Measurements from ENCODE around the gene CLCA2. TPM values are rescaled to one million over a fixed set of nuclear protein-coding genes. Genes with fewer than 3 reads are reported as not detected.

CLCA2 gene
- total RNA-seq, 3 donors from 2014 or later = not detected

GRCh38 chr1:86448670-86449069 lies 24.7 kb downstream of the CLCA2 start:
- no peaks in the 10 kb centered on the region for H3K36me3 Mint-ChIP-seq (ENCODE audit: insufficient read depth)
- no peaks in the 10 kb centered on the region for H3K4me1 Mint-ChIP-seq (ENCODE audit: low read depth)
- no peak overlapping the region for H3K4me3 Mint-ChIP-seq
- no peak for ATAC-seq
- H3K27me3 Mint-ChIP-seq (ENCODE audit: low read depth) = no peaks in the 10 kb centered on the region
- no peak for DNase-seq
- H3K9me3 Mint-ChIP-seq = no peaks in the 10 kb centered on the region

- H3K9me3 Mint-ChIP-seq = no peaks in the 10 kb centered on the region
Measured at GRCh38 chr1:86449103-86449502, 25.1 kb downstream of the CLCA2 start.

GRCh38 chr1:86450847-86451246 lies 26.9 kb downstream of the CLCA2 start:
- H3K27me3 Mint-ChIP-seq (ENCODE audit: low read depth) = no peaks in the 10 kb centered on the region

More at GRCh38 chr1:86449103-86449502, 25.1 kb downstream of the CLCA2 start:
- no peak overlapping the region for H3K4me3 Mint-ChIP-seq
- H3K27me3 Mint-ChIP-seq (ENCODE audit: low read depth) = no peaks in the 10 kb centered on the region
- ATAC-seq (no peak), DNase-seq (no peak)
- no peaks in the 10 kb centered on the region for H3K36me3 Mint-ChIP-seq (ENCODE audit: insufficient read depth)
- H3K4me1 Mint-ChIP-seq (ENCODE audit: low read depth) = no peaks in the 10 kb centered on the region

GRCh38 chr1:86453664-86454063 lies 29.7 kb downstream of the CLCA2 start:
- no peaks in the 10 kb centered on the region for H3K4me1 Mint-ChIP-seq (ENCODE audit: low read depth)
- H3K4me3 Mint-ChIP-seq = no peak overlapping the region
- ATAC-seq (no peak), DNase-seq (no peak)
- H3K36me3 Mint-ChIP-seq (ENCODE audit: insufficient read depth) = no peaks in the 10 kb centered on the region
- H3K9me3 Mint-ChIP-seq = no peaks in the 10 kb centered on the region
- peaks cover 5% of the 10 kb centered on the region for H3K27me3 Mint-ChIP-seq (ENCODE audit: low read depth)

More at GRCh38 chr1:86450847-86451246, 26.9 kb downstream of the CLCA2 start:
- Mint-ChIP-seq H3K9me3 (no peaks in the 10 kb centered on the region), H3K4me1 (ENCODE audit: low read depth) (no peaks in the 10 kb centered on the region), H3K36me3 (ENCODE audit: insufficient read depth) (no peaks in the 10 kb centered on the region), H3K4me3 (no peak overlapping the region)
- DNase-seq (no peak), ATAC-seq (no peak)

GRCh38 chr1:86455073-86455472 lies 31.1 kb downstream of the CLCA2 start:
- peaks cover 5% of the 10 kb centered on the region for H3K27me3 Mint-ChIP-seq (ENCODE audit: low read depth)
- no peaks in the 10 kb centered on the region for H3K4me1 Mint-ChIP-seq (ENCODE audit: low read depth)
- no peak for ATAC-seq
- no peaks in the 10 kb centered on the region for H3K36me3 Mint-ChIP-seq (ENCODE audit: insufficient read depth)
- DNase-seq = no peak
- H3K4me3 Mint-ChIP-seq = no peak overlapping the region
- H3K9me3 Mint-ChIP-seq = no peaks in the 10 kb centered on the region

GRCh38 chr1:86460998-86461397 lies 37.0 kb downstream of the CLCA2 start:
- no peaks in the 10 kb centered on the region for H3K36me3 Mint-ChIP-seq (ENCODE audit: insufficient read depth)
- H3K4me1 Mint-ChIP-seq (ENCODE audit: low read depth) = no peaks in the 10 kb centered on the region
- H3K4me3 Mint-ChIP-seq = no peak overlapping the region
- no peak for DNase-seq
- H3K9me3 Mint-ChIP-seq = no peaks in the 10 kb centered on the region
- H3K27me3 Mint-ChIP-seq (ENCODE audit: low read depth) = peaks cover 5% of the 10 kb centered on the region
- no peak for ATAC-seq

GRCh38 chr1:86461482-86461881 lies 37.5 kb downstream of the CLCA2 start:
- no peaks in the 10 kb centered on the region for H3K4me1 Mint-ChIP-seq (ENCODE audit: low read depth)
- no peaks in the 10 kb centered on the region for H3K9me3 Mint-ChIP-seq
- ATAC-seq (no peak), DNase-seq (no peak)
- no peaks in the 10 kb centered on the region for H3K36me3 Mint-ChIP-seq (ENCODE audit: insufficient read depth)
- peaks cover 8% of the 10 kb centered on the region for H3K27me3 Mint-ChIP-seq (ENCODE audit: low read depth)
- no peak overlapping the region for H3K4me3 Mint-ChIP-seq

GRCh38 chr1:86464819-86465218 lies 40.8 kb downstream of the CLCA2 start:
- DNase-seq (no peak), ATAC-seq (no peak)
- Mint-ChIP-seq H3K36me3 (ENCODE audit: insufficient read depth) (no peaks in the 10 kb centered on the region), H3K27me3 (ENCODE audit: low read depth) (peaks cover 3% of the 10 kb centered on the region), H3K4me3 (no peak overlapping the region), H3K9me3 (no peaks in the 10 kb centered on the region), H3K4me1 (ENCODE audit: low read depth) (no peaks in the 10 kb centered on the region)

GRCh38 chr1:86466109-86466844 lies 42.3 kb downstream of the CLCA2 start:
- DNase-seq (no peak), ATAC-seq (no peak)
- peaks cover 5% of the 10 kb centered on the region for H3K27me3 Mint-ChIP-seq (ENCODE audit: low read depth)
- no peak overlapping the region for H3K4me3 Mint-ChIP-seq
- H3K36me3 Mint-ChIP-seq (ENCODE audit: insufficient read depth) = no peaks in the 10 kb centered on the region
- H3K9me3 Mint-ChIP-seq = no peaks in the 10 kb centered on the region
- H3K4me1 Mint-ChIP-seq (ENCODE audit: low read depth) = no peaks in the 10 kb centered on the region

GRCh38 chr1:86466986-86467385 lies 43.0 kb downstream of the CLCA2 start:
- Mint-ChIP-seq H3K27me3 (ENCODE audit: low read depth) (peaks cover 6% of the 10 kb centered on the region), H3K36me3 (ENCODE audit: insufficient read depth) (no peaks in the 10 kb centered on the region), H3K4me3 (no peak overlapping the region), H3K9me3 (no peaks in the 10 kb centered on the region), H3K4me1 (ENCODE audit: low read depth) (no peaks in the 10 kb centered on the region)
- DNase-seq (no peak), ATAC-seq (no peak)

- ATAC-seq (no peak), DNase-seq (no peak)
- H3K36me3 Mint-ChIP-seq (ENCODE audit: insufficient read depth) = no peaks in the 10 kb centered on the region
- no peaks in the 10 kb centered on the region for H3K4me1 Mint-ChIP-seq (ENCODE audit: low read depth)
- H3K27me3 Mint-ChIP-seq (ENCODE audit: low read depth) = peaks cover 11% of the 10 kb centered on the region
- no peaks in the 10 kb centered on the region for H3K9me3 Mint-ChIP-seq
- H3K4me3 Mint-ChIP-seq = no peak within 1 kb of the TSS
Measured at GRCh38 chr1:86468501-86468977, 44.6 kb downstream of the CLCA2 start, which contains the start of gene CLCA1. CLCA1 (plus strand) TSS chr1:86468927; CDS start chr1:86468972, 45 bp downstream.

GRCh38 chr1:86470859-86471258 lies 46.9 kb downstream of the CLCA2 start:
- no peaks in the 10 kb centered on the region for H3K36me3 Mint-ChIP-seq (ENCODE audit: insufficient read depth)
- no peaks in the 10 kb centered on the region for H3K4me1 Mint-ChIP-seq (ENCODE audit: low read depth)
- H3K4me3 Mint-ChIP-seq = no peak overlapping the region

GRCh38 chr1:86471291-86471690 lies 47.3 kb downstream of the CLCA2 start:
- no peak overlapping the region for H3K4me3 Mint-ChIP-seq
- peaks cover 8% of the 10 kb centered on the region for H3K27me3 Mint-ChIP-seq (ENCODE audit: low read depth)
- ATAC-seq (no peak), DNase-seq (no peak)
- no peaks in the 10 kb centered on the region for H3K9me3 Mint-ChIP-seq
- no peaks in the 10 kb centered on the region for H3K36me3 Mint-ChIP-seq (ENCODE audit: insufficient read depth)
- H3K4me1 Mint-ChIP-seq (ENCODE audit: low read depth) = no peaks in the 10 kb centered on the region

More at GRCh38 chr1:86470859-86471258, 46.9 kb downstream of the CLCA2 start:
- Mint-ChIP-seq H3K9me3 (no peaks in the 10 kb centered on the region), H3K27me3 (ENCODE audit: low read depth) (peaks cover 11% of the 10 kb centered on the region)
- DNase-seq (no peak), ATAC-seq (no peak)

GRCh38 chr1:86472152-86472551 lies 48.2 kb downstream of the CLCA2 start:
- no peak for ATAC-seq

GRCh38 chr1:86472767-86473166 lies 48.8 kb downstream of the CLCA2 start:
- no peaks in the 10 kb centered on the region for H3K36me3 Mint-ChIP-seq (ENCODE audit: insufficient read depth)
- ATAC-seq (no peak), DNase-seq (no peak)
- no peak overlapping the region for H3K4me3 Mint-ChIP-seq
- H3K4me1 Mint-ChIP-seq (ENCODE audit: low read depth) = no peaks in the 10 kb centered on the region
- H3K9me3 Mint-ChIP-seq = no peaks in the 10 kb centered on the region
- H3K27me3 Mint-ChIP-seq (ENCODE audit: low read depth) = peaks cover 8% of the 10 kb centered on the region

More at GRCh38 chr1:86472152-86472551, 48.2 kb downstream of the CLCA2 start:
- H3K36me3 Mint-ChIP-seq (ENCODE audit: insufficient read depth) = no peaks in the 10 kb centered on the region
- no peaks in the 10 kb centered on the region for H3K9me3 Mint-ChIP-seq
- H3K27me3 Mint-ChIP-seq (ENCODE audit: low read depth) = peaks cover 8% of the 10 kb centered on the region
- no peak overlapping the region for H3K4me3 Mint-ChIP-seq
- DNase-seq = no peak
- no peaks in the 10 kb centered on the region for H3K4me1 Mint-ChIP-seq (ENCODE audit: low read depth)

Data from activated T-cell treated with anti-CD3 and anti-CD28 coated beads, Interleukin-2, amount 50 U/mL, for 4 hours (primary cell).